G401 (cell line): Measurements from ENCODE around the gene DTX1. TPM values are rescaled to one million over a fixed set of nuclear protein-coding genes. Genes with fewer than 3 reads are reported as not detected.

Source experiments
- DNase-seq: peaks from one replicate; pipeline ENCODE4 v3.0.0-alpha.2; 2015; ENCODE audit warnings: low spot score
- in situ Hi-C: cut with HindIII; loops from 2 replicates; pipeline ENCODE4 v1.10.0; 2016; ENCODE audit warnings: low sequenced_read_pairs, mixed read lengths
- total RNA-seq: library from RNA; depleted of rRNA; stranded (reverse); fragments of >200 nt; shearing (Covaris generic); gene quantifications from 2 replicates; pipeline ENCODE4 v1.2.3, GENCODE V29; 2014

DTX1 gene
- total RNA-seq, 1 experiment from 2014 or later: 5.6 TPM

DNA sequence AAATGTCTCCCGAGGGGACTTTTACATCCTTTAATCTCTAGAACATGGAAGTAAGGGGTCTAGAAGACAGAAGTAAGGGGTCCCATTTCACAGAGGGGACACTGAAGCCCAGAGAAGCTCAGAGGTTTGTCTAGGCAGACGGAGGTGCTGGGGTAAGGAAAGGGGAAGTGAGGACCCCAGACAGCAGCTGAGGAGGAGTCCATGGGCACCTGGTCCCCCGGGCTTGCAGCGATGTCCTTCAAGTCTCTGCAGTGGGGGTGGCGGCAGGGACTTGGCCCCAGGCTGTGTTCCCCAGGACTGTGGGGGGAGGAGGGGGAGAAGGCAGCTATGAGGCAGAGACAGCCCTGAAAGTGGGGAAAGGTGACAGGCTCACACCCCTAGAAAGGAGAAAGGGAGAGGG is 30.7 kb downstream of the DTX1 start:
- no peak for DNase-seq
- in situ Hi-C loops: no loop called here

GRCh38 chr12:113088037-113088436 is 31.5 kb downstream of the DTX1 start:
- in situ Hi-C loops: no loop called here
- no peak for DNase-seq

DNA sequence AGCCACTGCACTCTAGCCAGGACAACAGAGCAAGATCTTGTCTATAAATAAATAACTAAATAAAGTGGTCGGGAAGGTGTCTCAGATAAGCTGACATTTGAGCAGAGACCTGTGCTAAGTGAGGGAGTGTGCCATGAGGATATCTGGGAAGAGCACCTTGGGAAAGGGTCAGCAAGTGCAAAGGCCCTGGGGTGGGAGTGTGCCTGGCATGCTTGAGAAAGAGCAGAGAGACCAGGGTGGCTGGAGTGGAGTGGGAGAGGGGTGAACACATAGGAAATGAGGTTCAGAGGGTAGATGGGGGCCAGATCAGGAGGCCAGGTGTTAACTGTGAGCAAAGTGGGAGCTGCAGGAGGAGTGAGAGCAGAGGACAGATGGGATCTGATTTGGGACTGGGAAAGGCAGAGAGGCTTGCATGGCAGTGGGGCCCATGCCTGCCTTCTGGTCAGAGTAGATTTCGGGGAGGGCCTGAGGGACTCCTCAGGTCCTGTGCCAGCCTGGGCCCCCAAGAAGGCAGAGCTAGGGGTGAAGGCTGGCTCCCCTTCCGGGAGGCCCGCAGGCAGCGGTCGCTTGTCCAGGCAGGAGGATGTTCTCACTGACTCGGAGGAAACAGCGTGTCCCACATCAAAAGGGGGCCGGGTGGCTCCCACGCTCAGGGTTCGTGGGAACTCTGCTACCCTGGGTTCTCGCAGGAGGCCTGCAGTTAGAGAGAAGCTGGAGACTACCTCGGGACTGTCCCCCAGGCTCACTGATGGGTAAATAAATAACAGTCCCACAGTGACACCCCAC is 32.6 kb downstream of the DTX1 start:
- in situ Hi-C loops: no loop called here

DNA sequence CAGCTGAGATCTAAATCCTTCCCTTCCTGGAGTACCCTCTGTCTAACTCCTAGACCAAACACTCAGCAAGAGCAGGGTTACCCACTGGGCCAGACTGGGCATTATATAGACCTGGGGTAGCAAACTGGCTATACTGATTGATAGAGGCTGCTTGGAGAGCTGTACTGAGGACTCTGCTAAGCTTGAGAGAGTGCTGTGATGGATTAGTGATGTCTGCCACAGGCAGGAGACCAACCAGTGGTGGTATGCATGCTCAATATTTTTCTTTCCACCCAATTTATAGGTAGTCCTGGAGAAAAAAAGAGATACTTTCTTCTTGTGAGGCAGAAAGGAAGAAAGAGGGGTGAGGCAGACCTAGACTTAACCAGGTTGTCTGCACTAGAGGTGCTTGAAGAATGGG is 33.3 kb downstream of the DTX1 start:
- no peak for DNase-seq
- in situ Hi-C loops: no loop called here

More for the DNA sequence above, 32.6 kb downstream of the DTX1 start:
- no peak for DNase-seq

DNA sequence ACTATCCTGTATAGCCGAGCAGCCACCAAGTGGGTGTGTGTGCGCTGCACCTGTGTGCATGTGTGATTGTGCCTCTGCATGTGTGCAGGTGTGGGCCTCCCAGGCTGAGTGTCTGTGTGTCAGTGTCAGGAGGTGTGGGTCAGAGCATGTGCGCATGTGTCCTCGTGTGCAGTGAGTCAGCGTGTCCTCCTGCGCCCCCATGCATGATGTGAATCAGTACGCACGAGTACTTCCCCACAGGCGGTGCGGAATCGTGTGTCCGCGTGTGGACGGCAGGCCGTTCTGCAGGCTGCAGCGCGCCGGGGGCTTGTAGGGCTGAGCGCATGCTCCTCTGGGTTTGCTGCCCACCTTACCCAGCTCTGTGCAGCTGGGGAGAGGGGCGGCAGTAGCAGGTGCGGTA is 34.2 kb downstream of the DTX1 start:
- in situ Hi-C loops: no loop called here
- DNase-seq: peak; percentile 27

GRCh38 chr12:113091506-113091905 is 35.0 kb downstream of the DTX1 start:
- peak; percentile 88 for DNase-seq

DNA sequence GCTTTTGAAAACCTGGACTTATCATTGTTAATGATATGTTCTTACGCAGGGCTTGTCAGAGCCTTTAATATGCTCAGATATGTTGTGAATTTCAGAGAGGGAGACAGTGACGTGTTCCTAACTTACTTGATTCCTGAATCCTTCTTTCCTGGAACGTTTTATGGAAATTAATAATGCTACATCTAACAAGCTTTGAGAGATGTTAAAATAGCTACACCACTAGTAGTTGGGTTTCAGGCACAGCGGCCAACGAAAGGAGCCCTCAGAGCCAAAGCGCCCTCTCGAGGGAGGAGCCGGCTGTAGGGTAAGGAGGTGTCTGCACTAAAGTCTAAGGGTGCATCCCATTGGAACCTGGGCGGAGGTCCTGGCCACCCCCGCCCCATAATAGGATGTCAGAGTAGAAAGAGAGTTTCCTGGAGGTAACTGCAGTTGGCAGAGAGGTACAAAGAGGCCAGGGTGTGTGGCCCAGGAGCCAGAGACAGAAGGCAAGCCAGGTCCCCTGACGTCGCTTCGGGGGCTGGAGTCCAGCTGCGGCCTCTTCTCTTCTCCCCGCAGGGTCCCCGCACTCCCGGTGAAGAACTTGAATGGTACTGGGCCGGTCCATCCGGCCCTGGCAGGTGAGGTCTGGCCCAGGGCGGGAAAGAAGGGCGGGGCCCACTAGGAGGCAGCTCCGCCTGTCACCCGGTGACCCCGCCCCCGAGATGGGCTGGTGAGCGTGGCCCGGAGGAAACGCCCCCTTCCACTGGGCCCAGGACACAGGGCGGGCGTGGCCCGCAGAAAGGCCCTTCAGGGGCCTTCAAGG is 36.3 kb downstream of the DTX1 start:
- no peak for DNase-seq
- in situ Hi-C loops: no loop called here

More at GRCh38 chr12:113091506-113091905, 35.0 kb downstream of the DTX1 start:
- in situ Hi-C loops: no loop called here

- in situ Hi-C loops: no loop called here
- DNase-seq: no peak
Measured at GRCh38 chr12:113093409-113094101, 37.0 kb downstream of the DTX1 start.

- in situ Hi-C loops: no loop called here
- DNase-seq: no peak
Measured at GRCh38 chr12:113094738-113095137, 38.2 kb downstream of the DTX1 start.

DNA sequence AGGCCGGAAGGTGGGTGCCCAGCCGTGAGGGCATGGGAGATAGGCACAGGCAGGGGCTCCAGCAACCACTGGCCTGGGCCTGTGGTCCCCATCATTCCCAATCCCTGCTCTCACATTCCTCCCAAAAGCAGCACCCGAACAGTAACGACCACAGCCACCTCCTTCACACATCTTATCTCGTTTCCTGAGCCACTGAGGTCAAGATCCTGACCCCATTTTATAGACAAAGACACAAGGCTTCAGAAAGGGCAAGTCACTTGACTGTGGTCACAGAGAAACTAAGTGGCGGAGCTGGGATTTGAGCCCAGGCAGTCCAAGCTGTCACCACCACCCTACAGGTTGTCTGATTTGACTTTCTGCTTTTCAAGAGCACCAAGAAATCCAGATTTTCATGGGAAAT is 38.9 kb downstream of the DTX1 start:
- in situ Hi-C loops: no loop called here
- DNase-seq: no peak

DNA sequence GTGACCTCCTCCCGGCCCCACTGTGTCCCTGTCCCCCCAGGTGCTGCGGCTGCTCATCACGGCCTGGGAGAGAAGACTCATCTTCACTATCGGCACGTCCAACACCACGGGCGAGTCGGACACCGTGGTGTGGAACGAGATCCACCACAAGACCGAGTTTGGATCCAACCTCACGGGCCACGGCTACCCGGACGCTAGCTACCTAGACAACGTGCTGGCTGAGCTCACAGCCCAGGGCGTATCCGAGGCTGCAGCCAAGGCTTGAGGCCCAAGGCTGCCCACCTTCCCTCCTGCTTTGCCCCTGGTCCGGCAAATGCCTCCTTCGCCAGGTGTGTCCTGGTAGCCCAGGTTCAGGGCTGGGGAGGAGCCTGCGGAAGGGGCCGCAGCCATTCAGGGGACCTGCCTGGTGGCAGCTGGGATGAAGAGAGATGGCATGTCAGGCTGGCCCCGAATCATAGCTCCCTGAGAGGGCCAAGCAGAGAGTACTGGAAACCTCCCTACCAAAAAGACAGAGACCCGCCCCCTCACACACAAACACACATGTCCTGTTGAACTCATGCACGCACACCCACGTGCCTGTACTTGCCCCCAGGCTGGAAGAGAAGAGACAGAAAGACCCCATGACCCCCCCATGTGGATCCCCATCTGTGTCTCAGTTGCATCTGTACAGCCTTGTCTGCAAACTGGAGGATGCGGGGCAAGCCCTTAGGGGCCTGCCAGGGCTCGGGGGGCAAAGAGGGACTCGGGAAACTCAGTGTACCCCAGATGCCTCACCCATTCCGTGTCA is 40.3 kb downstream of the DTX1 start:
- in situ Hi-C loops: no loop called here
- DNase-seq: no peak

GRCh38 chr12:113097716-113098440 is 41.3 kb downstream of the DTX1 start:
- in situ Hi-C loops: no loop called here
- DNase-seq: peak; percentile 93

DNA sequence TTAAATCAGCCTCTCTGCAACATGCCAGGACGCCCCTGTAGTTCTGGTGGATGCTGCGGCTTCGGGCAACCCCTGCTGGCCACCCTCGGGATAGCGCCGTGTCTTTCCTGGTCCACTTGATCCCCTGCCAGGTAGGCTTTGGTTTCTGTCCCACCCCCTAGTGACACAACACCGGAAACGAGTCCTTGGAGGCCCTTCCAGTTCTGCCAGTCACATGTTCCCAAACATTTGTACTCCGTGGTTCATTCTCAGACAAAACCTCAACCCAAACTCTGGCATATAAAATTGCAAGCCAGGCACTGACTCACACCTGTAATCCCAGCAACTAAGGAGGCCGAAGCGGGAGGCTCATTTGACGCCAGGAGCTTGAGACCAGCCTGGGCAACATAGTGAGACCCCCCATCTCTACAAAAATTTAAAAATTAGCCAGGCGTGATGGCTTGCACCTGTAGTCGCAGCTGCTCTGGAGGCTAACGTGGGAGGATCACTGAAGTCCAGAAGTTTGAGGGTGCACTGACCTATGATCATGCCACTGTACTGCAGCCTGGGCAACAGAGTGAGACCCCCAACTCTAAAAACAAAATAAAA is 42.0 kb downstream of the DTX1 start:
- DNase-seq: peak; percentile 87
- in situ Hi-C loops: no loop called here

DNA sequence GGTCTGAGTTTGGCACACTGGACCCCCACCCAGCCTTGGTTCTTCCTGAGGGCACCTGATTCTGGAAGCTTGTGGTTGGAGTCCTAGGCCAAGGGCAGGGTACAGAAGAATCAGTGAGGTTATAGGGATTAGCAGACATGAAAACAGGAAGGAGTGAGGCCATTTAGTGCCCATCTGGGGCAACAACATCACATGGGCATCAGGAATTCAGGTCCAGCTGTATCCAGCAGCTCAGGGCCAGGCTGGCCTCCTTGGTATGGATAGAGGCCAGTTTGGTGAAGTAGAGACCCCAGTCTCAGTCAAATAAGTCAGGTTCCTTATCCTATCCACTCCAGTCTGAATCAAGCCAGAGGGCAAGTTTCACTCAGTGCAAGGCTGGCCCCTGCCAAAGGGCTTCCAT is 42.8 kb downstream of the DTX1 start:
- in situ Hi-C loops: no loop called here
- DNase-seq: no peak

DNA sequence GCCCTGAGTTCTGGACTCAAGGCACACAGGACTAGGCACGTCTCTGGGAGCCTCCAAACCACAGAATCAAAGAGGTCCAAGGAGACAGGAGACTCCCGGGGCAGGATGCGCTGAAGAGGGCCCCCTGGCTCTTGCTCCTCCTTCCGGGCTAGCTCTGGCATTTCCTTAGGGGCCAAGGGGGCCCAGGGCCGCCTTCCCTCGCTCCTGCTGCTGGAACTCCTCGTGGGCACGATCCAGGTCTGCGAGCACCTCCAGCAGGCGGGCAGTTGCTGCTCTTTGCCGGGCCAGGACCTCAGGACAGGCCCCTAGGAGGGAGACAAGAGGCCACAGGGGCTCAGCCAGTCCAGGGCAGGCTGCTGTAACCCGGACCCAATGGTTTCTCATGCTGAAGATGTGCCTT is 43.2 kb downstream of the DTX1 start:
- DNase-seq: no peak
- in situ Hi-C loops: no loop called here

DNA sequence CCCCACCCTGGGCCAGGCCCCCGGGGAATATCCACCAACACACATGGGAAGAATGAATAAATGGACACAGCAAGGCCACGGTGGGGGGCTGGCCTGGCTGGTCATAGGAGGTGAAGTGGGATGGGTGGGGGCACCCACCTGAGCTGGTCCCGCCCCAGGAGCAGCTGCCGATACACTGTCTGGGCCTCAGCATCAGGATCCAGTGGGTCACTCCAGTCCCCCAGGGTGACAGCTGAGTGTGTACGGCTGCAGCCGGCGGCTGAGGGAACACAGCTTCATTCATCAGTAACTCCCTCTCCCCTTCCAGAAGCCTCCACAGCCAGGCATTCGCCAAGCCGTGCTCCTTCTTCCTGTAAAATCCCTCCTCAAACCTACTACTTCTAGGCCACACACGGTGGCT is 45.2 kb downstream of the DTX1 start:
- DNase-seq: no peak
- in situ Hi-C loops: no loop called here

- in situ Hi-C loops: no loop called here
- DNase-seq: no peak
Measured at GRCh38 chr12:113102811-113103210, 46.3 kb downstream of the DTX1 start.

DNA sequence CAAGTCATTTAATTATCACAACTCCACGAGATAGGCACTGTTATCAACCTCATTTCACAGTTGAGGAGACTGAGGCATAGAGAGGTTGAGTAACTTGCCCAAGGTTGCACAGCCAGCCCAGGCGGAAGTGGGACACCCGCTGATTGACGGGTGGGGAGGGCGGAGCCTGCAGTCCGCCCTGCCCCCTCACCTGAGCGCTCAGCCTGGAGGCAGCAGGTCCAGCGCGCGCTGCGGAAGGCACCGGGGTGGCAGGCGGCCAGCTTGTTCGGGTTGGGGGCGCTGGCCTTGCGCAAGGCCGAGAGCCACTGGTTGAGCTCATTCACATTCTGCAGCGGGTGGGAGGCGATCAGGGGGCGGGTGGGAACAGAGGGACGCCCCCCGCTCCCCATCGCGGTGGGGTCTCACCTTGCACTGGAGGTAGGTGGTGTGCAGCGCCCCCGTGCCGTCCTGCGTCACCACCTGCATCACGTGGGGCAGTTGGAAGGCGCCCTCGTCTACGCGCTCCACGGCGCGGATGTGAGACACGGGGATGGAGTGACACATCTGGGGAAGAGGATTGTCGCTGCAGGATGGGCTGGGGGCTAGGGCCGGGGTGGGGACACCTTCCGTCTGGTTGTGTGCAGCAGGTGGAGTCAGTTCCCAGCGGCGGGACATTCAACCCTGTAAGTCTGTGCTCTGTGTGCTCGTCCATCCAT is 47.4 kb downstream of the DTX1 start:
- in situ Hi-C loops: no loop called here
- peak; percentile 39 for DNase-seq
